ENCODE results near the gene ZNF628.

Gene ZNF628

GRCh38 chr19:55497763-55498162 lies 21.3 kb downstream of the ZNF628 start:
- no peak for DNase-seq (ENCODE audit: low spot score)

DNA sequence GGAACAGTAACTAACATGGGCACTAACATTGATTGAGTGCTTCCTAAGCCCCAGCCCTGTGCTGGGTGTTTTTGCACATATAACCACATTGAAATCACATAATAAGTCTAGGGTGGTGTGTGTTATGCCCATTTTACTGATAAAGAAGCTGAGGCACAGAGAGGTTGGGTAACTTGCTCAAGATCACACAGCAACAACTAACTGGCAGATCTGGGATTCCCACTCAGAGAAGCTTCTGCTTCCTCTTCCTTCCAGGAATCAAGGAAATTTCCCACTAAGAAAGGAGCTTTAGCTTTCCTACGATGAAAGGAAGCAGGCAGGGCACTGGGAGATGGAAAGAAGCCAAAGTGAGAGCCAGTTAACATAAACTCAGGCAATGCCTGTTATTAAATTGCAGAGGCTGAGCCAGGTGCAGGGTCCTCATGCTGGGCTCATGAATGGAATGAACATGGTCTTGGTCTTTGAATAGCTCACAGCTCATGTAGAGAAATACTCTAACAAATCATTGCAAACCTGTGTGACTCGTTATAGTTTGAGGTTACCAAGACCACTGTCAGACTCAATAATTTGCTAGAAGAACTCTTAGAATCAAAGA lies 21.9 kb downstream of the ZNF628 start:
- DNase-seq (ENCODE audit: low spot score): no peak

- DNase-seq (ENCODE audit: low spot score): no peak
Observed at GRCh38 chr19:55500368-55500952, 24.0 kb downstream of the ZNF628 start.

GRCh38 chr19:55502197-55502952 lies 26.0 kb downstream of the ZNF628 start:
- no peak for DNase-seq (ENCODE audit: low spot score)

DNA sequence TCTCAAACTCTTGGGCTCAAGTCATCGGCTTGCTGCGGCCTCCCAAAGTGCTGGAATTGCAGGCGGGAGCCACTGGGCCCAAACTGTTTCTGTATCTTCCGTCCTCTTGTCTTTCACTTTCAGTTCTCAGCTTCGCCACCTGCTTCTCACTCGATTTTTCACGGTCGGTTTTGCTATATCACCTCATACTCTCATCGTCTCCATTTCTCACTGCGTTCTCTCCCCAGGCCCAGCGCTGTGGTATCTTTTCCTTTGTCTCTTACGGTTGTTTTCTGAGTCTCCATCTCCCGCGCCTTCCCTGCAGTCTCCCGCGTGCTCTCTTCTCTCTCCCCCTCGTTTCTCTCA lies 26.7 kb downstream of the ZNF628 start:
- no peak for DNase-seq (ENCODE audit: low spot score)

- peak; percentile 73 for DNase-seq (ENCODE audit: low spot score)
Observed at GRCh38 chr19:55503502-55504251, 27.3 kb downstream of the ZNF628 start.

DNA sequence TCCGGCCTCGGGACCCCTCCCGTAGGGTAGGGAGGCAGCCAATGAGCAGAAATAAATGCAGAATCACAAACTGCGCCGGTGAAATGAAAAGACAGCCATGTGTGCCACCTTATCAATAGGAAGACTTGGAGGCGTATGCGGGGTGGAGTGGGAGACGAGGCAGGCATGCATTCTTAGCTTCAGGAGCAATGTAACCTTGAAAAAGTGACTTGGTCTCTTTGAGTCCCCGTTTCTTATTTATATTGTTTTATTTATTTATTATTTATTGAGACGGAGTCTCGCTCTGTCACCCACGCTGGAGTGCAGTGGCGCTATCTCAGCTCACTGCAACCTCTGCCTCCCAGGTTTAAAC lies 27.8 kb downstream of the ZNF628 start:
- no peak for DNase-seq (ENCODE audit: low spot score)

DNA sequence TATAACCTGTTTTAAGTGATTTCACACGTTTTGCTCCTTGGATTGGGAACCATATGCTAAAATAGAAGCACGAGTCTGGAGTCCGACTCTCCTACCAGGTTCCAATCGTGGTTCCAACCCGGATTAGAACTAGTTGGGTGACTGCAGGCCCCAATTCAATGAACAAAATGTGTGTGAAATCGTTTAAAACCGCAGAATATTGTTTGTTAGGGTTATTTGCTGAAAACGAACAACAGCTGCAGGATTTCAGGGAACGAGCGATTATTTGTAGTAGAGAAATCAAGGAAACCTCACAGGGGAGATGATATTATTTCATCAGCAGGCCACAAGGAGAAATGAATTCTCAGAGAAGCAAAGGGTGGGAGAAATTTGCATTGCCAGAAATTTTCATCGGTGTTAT lies 28.6 kb downstream of the ZNF628 start:
- DNase-seq (ENCODE audit: low spot score): no peak

- no peak for DNase-seq (ENCODE audit: low spot score)
Observed at GRCh38 chr19:55508120-55508519, 31.7 kb downstream of the ZNF628 start.

GRCh38 chr19:55516878-55517620 lies 40.6 kb downstream of the ZNF628 start:
- DNase-seq (ENCODE audit: low spot score): peak; percentile 94

- peak; percentile 11 for DNase-seq (ENCODE audit: low spot score)
Observed at GRCh38 chr19:55519451-55520311, 43.3 kb downstream of the ZNF628 start.

DNA sequence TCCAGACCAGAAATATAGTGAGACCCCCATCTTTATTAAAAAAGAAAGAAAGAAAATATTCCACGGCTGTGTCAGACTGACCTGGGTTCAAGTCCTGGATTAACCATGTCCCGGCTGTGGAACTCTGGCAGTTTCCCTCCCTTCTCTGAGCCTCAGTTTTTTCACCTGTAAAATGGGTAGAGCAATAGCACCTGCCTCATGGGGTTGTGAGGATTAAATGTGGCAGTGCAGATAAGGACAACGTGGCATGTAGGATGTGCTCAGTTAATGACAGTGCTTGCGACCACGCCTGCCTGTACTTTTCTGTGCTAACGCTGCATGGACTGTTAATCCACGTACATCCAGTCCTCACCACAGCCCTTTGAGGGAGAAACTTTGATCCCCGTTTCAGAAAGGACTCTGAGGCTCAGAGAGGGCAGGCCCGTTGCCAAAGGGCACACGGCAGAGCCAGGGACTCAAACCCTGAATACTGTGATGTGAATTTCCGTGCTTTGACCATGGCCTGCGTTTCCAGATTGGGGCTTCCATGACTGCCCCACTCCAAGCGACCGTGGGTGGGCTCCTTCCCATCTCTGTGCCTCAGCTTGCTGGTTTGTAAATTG lies 44.4 kb downstream of the ZNF628 start:
- DNase-seq (ENCODE audit: low spot score): no peak

DNA sequence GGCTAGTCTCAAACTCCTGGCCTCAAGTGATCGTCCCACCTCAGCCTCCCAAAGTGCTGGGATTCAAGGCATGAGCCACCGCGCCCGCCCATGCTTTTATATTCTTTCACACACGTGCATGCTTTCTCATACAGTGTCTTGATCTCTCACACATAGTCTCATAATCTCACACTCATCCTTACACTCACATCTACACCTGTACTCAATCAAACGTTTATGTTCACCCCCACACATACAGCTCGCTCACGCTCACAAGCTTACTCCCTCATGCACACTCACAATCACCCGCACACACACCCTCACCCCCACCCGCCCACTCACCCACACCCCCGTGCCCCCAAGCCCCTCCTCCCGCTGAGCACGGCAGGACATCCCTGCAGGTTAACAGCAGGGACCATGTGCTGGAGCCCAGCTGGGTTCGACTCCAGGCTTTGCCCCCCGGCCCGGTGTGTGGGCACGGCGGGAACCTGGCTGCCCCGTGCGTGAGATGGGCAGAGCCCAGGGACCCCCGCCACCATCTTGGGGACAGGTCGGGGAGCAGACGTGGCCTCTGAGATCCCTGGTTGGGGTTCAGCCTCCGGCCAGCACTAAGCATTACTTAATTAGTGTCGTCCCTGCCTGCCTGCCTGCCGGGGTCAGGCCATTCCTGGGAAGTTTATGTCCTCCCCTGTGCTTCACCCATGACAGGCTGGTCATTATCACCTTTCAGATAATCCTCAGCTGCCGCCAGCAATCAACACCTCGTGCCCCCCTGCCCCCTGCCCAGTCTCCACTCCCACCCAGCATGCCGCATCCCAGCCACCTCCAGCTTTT lies 49.1 kb downstream of the ZNF628 start:
- no peak for DNase-seq (ENCODE audit: low spot score)

- peak; percentile 51 for DNase-seq (ENCODE audit: low spot score)
Observed at GRCh38 chr19:55526216-55527196, 50.1 kb downstream of the ZNF628 start.

- no peak for DNase-seq (ENCODE audit: low spot score)
Observed at GRCh38 chr19:55527197-55528029, 51.0 kb downstream of the ZNF628 start.

GRCh38 chr19:55528030-55528803 lies 51.8 kb downstream of the ZNF628 start:
- DNase-seq (ENCODE audit: low spot score): no peak

DNA sequence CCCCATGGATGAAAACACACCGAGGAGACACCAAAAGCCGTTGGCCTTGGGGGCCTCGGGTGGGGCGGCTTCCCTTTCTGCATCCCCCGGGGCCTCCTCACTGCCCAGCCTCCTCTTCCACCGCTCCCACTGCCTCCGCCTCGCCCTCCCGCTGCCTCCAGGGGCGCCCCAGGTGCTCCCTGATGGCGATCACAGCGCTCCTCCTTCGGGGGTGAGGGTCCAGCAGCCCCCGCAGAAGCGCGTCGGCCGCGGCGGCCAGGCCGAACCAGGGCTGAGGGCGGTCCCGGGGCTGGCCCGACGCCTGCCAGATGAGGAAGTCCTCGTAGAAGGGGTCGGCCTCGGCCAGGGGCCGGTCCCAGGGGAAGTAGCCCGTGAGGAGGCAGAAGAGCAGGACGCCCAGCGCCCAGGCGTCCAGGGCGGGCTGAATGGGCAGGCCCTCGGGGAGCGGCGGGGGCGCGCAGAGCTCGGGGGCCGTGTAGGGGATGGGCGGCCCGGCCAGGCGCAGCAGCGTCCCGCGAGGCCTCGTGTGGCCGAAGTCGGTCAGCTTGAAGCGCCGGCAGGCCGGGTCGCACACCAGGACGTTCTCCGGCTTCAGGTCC lies 53.3 kb downstream of the ZNF628 start:
- DNase-seq (ENCODE audit: low spot score): no peak
